Body of pancreas (tissue), 4 donors: Measurements from ENCODE around the gene ZSCAN22.

Experiments used
- POLR2A ChIP-seq, 3 donors: fragments of 450-650 bp; IDR thresholded peaks; one replicate each; pipeline ENCODE4 v1.6.1; 2016; ENCODE audit warnings: antibody characterized with exemption in 3 of 3, mild to moderate bottlenecking in 2 of 3
- TF ChIP-seq, protein P1 (sequence below), 7 experiments: fragments of 450-650 bp in 4 of 7; fragments of 200-600 bp in 3 of 7; sonication (generic) in 3 of 7; IDR thresholded peaks; one replicate each; pipeline ENCODE4 v1.5.1; 2016 to 2019; ENCODE audit warnings: antibody characterized with exemption in 7 of 7

DNA sequence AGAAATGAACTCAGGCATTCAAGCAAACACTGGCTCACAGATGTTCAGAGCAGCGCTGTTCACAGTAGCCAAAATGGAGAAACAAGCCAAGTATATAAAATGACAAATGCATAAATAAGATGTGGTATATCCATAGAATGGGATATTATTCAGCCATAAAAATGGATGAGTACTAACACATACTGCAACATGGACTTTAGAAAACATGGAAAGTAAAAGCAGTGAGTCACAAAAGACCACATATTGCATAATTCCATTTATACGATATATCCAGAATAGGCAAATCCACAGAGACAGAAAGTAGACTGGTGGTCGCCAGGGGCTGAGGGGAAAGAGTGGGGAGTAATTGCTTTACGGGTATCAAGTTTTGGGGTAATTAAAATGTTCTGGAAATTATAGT is 47.4 kb downstream of the ZSCAN22 start:
- TF ChIP-seq, protein P1, sequence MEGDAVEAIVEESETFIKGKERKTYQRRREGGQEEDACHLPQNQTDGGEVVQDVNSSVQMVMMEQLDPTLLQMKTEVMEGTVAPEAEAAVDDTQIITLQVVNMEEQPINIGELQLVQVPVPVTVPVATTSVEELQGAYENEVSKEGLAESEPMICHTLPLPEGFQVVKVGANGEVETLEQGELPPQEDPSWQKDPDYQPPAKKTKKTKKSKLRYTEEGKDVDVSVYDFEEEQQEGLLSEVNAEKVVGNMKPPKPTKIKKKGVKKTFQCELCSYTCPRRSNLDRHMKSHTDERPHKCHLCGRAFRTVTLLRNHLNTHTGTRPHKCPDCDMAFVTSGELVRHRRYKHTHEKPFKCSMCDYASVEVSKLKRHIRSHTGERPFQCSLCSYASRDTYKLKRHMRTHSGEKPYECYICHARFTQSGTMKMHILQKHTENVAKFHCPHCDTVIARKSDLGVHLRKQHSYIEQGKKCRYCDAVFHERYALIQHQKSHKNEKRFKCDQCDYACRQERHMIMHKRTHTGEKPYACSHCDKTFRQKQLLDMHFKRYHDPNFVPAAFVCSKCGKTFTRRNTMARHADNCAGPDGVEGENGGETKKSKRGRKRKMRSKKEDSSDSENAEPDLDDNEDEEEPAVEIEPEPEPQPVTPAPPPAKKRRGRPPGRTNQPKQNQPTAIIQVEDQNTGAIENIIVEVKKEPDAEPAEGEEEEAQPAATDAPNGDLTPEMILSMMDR (IDR thresholded peaks at IDR 0.05), result no peak
- TF ChIP-seq POLR2A (IDR thresholded peaks at IDR 0.05), result no peak
